Measurements from ENCODE around the gene CDK13.

Gene CDK13

GRCh38 chr7:39948956-39949928 lies 814 bp upstream of the CDK13 start (continued):
- TF ChIP-seq ZNF654 (tag by site-specific recombination; IDR thresholded peaks at IDR 0.05; ENCODE audit: low read depth) = no peak
- TF ChIP-seq, protein P1, sequence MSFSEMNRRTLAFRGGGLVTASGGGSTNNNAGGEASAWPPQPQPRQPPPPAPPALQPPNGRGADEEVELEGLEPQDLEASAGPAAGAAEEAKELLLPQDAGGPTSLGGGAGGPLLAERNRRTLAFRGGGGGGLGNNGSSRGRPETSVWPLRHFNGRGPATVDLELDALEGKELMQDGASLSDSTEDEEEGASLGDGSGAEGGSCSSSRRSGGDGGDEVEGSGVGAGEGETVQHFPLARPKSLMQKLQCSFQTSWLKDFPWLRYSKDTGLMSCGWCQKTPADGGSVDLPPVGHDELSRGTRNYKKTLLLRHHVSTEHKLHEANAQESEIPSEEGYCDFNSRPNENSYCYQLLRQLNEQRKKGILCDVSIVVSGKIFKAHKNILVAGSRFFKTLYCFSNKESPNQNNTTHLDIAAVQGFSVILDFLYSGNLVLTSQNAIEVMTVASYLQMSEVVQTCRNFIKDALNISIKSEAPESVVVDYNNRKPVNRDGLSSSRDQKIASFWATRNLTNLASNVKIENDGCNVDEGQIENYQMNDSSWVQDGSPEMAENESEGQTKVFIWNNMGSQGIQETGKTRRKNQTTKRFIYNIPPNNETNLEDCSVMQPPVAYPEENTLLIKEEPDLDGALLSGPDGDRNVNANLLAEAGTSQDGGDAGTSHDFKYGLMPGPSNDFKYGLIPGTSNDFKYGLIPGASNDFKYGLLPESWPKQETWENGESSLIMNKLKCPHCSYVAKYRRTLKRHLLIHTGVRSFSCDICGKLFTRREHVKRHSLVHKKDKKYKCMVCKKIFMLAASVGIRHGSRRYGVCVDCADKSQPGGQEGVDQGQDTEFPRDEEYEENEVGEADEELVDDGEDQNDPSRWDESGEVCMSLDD (tag by site-specific recombination; IDR thresholded peaks at IDR 0.05) = no peak
- TF ChIP-seq ZNF600 (tag by site-specific recombination; IDR thresholded peaks at IDR 0.05) = peak; percentile 86
- peak; percentile 67 for TF ChIP-seq SP3 (tag by site-specific recombination; IDR thresholded peaks at IDR 0.05)
- TF ChIP-seq ZNF26 (tag by site-specific recombination; IDR thresholded peaks at IDR 0.05) = no peak
- no peak for TF ChIP-seq RBAK (tag by site-specific recombination; IDR thresholded peaks at IDR 0.05)
- peak; percentile 11; the same call in 1 of the 2 replicates for TF ChIP-seq WT1 (tag by site-specific recombination; IDR thresholded peaks at IDR 0.05)
- no peak for TF ChIP-seq KLF7 (tag by site-specific recombination; IDR thresholded peaks at IDR 0.05; ENCODE audit: borderline replicate concordance)
- TF ChIP-seq ZNF501 (tag by site-specific recombination; IDR thresholded peaks at IDR 0.05) = peak; percentile 85
- TF ChIP-seq ZNF555 (tag by site-specific recombination; conservative IDR thresholded peaks at IDR 0.05) = no peak
- TF ChIP-seq, protein P2, sequence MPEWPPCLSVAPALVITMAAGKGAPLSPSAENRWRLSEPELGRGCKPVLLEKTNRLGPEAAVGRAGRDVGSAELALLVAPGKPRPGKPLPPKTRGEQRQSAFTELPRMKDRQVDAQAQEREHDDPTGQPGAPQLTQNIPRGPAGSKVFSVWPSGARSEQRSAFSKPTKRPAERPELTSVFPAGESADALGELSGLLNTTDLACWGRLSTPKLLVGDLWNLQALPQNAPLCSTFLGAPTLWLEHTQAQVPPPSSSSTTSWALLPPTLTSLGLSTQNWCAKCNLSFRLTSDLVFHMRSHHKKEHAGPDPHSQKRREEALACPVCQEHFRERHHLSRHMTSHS (tag by site-specific recombination; IDR thresholded peaks at IDR 0.05) = no peak
- 0 out of 2 replicates have a peak, but pooled peaks have one; percentile 43 for TF ChIP-seq ZFP37 (tag by site-specific recombination; IDR thresholded peaks at IDR 0.05)
- no peak for TF ChIP-seq ZNF121 (tag by site-specific recombination; IDR thresholded peaks at IDR 0.05)
- no peak for TF ChIP-seq ZSCAN23 (tag by site-specific recombination; IDR thresholded peaks at IDR 0.05)
- no peak for TF ChIP-seq GFI1B (tag by site-specific recombination; IDR thresholded peaks at IDR 0.05)
- TF ChIP-seq ZFHX2 (tag by site-specific recombination; conservative IDR thresholded peaks at IDR 0.05) = peak; percentile 61; the same call in 1 of the 2 replicates
- TF ChIP-seq YY1 (tag by site-specific recombination; IDR thresholded peaks at IDR 0.05) = no peak
- TF ChIP-seq, protein P3, sequence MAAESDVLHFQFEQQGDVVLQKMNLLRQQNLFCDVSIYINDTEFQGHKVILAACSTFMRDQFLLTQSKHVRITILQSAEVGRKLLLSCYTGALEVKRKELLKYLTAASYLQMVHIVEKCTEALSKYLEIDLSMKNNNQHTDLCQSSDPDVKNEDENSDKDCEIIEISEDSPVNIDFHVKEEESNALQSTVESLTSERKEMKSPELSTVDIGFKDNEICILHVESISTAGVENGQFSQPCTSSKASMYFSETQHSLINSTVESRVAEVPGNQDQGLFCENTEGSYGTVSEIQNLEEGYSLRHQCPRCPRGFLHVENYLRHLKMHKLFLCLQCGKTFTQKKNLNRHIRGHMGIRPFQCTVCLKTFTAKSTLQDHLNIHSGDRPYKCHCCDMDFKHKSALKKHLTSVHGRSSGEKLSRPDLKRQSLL (tag by site-specific recombination; IDR thresholded peaks at IDR 0.05) = no peak
- TF ChIP-seq ZNF2 (tag by site-specific recombination; IDR thresholded peaks at IDR 0.05) = no peak; the same call in none of the 2 replicates
- no peak for TF ChIP-seq ZFP69B (tag by site-specific recombination; IDR thresholded peaks at IDR 0.05)
- no peak for TF ChIP-seq ZNF133 (tag by site-specific recombination; IDR thresholded peaks at IDR 0.05)
- no peak for TF ChIP-seq BCL11B (tag by site-specific recombination; IDR thresholded peaks at IDR 0.05; ENCODE audit: low read depth)
- TF ChIP-seq, protein P4, sequence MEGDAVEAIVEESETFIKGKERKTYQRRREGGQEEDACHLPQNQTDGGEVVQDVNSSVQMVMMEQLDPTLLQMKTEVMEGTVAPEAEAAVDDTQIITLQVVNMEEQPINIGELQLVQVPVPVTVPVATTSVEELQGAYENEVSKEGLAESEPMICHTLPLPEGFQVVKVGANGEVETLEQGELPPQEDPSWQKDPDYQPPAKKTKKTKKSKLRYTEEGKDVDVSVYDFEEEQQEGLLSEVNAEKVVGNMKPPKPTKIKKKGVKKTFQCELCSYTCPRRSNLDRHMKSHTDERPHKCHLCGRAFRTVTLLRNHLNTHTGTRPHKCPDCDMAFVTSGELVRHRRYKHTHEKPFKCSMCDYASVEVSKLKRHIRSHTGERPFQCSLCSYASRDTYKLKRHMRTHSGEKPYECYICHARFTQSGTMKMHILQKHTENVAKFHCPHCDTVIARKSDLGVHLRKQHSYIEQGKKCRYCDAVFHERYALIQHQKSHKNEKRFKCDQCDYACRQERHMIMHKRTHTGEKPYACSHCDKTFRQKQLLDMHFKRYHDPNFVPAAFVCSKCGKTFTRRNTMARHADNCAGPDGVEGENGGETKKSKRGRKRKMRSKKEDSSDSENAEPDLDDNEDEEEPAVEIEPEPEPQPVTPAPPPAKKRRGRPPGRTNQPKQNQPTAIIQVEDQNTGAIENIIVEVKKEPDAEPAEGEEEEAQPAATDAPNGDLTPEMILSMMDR (tag by site-specific recombination; IDR thresholded peaks at IDR 0.05) = peak; percentile 30; the same call in 1 of the 2 replicates
- TF ChIP-seq, protein P5, sequence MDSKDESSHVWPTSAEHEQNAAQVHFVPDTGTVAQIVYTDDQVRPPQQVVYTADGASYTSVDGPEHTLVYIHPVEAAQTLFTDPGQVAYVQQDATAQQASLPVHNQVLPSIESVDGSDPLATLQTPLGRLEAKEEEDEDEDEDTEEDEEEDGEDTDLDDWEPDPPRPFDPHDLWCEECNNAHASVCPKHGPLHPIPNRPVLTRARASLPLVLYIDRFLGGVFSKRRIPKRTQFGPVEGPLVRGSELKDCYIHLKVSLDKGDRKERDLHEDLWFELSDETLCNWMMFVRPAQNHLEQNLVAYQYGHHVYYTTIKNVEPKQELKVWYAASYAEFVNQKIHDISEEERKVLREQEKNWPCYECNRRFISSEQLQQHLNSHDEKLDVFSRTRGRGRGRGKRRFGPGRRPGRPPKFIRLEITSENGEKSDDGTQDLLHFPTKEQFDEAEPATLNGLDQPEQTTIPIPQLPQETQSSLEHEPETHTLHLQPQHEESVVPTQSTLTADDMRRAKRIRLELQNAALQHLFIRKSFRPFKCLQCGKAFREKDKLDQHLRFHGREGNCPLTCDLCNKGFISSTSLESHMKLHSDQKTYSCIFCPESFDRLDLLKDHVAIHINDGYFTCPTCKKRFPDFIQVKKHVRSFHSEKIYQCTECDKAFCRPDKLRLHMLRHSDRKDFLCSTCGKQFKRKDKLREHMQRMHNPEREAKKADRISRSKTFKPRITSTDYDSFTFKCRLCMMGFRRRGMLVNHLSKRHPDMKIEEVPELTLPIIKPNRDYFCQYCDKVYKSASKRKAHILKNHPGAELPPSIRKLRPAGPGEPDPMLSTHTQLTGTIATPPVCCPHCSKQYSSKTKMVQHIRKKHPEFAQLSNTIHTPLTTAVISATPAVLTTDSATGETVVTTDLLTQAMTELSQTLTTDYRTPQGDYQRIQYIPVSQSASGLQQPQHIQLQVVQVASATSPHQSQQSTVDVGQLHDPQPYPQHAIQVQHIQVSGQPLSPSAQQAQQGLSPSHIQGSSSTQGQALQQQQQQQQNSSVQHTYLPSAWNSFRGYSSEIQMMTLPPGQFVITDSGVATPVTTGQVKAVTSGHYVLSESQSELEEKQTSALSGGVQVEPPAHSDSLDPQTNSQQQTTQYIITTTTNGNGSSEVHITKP (tag by site-specific recombination; IDR thresholded peaks at IDR 0.05) = 0 out of 2 replicates have a peak, but pooled peaks have one; percentile 55
- TF ChIP-seq ZNF341 (tag by site-specific recombination; IDR thresholded peaks at IDR 0.05; ENCODE audit: low read depth) = peak; percentile 93
- TF ChIP-seq ZNF366 (tag by site-specific recombination; conservative IDR thresholded peaks at IDR 0.05) = peak; percentile 95
- no peak for TF ChIP-seq ZNF768 (tag by site-specific recombination; IDR thresholded peaks at IDR 0.05)
